Measurements from ENCODE around the gene TBC1D21. TPM values are rescaled to one million over a fixed set of nuclear protein-coding genes. Genes with fewer than 3 reads are reported as not detected.

The TBC1D21 gene
- total RNA-seq, 1 experiment from 2014 or later: not detected

GRCh38 chr15:73866481-73866880 is 6.9 kb upstream of the TBC1D21 start:
- CTCF ChIA-PET: no interaction called here
- Histone ChIP-seq H3K9me3 (ENCODE audit: low read depth, low read length, poor library complexity, severe bottlenecking) (peaks cover 6% of the 10 kb centered on the region), H3K27me3 (replicated peaks; ENCODE audit: insufficient read depth, low read depth, low read length, poor library complexity) (peaks cover 97% of the 10 kb centered on the region), H3K4me1 (ENCODE audit: insufficient read depth, low read length, poor library complexity, severe bottlenecking) (no peaks in the 10 kb centered on the region), H3K27ac (ENCODE audit: low read depth, low read length, poor library complexity, severe bottlenecking) (no peak overlapping the region), H3K36me3 (ENCODE audit: insufficient read depth, low read length, poor library complexity, severe bottlenecking) (no peaks in the 10 kb centered on the region), H3K4me3 (ENCODE audit: low read depth, low read length, poor library complexity, severe bottlenecking) (no peak overlapping the region)
- DNase-seq (ENCODE audit: low spot score): no peak
- BruUV-seq (replicated peaks): no TSS peak
- TF ChIP-seq EZH2 (IDR thresholded peaks at IDR 0.05; ENCODE audit: borderline replicate concordance, low read depth, low read length, poor library complexity, severe bottlenecking): no peak
- TF ChIP-seq, protein P1, sequence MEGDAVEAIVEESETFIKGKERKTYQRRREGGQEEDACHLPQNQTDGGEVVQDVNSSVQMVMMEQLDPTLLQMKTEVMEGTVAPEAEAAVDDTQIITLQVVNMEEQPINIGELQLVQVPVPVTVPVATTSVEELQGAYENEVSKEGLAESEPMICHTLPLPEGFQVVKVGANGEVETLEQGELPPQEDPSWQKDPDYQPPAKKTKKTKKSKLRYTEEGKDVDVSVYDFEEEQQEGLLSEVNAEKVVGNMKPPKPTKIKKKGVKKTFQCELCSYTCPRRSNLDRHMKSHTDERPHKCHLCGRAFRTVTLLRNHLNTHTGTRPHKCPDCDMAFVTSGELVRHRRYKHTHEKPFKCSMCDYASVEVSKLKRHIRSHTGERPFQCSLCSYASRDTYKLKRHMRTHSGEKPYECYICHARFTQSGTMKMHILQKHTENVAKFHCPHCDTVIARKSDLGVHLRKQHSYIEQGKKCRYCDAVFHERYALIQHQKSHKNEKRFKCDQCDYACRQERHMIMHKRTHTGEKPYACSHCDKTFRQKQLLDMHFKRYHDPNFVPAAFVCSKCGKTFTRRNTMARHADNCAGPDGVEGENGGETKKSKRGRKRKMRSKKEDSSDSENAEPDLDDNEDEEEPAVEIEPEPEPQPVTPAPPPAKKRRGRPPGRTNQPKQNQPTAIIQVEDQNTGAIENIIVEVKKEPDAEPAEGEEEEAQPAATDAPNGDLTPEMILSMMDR (conservative IDR thresholded peaks at IDR 0.05; ENCODE audit: low read depth, low read length): no peak
- POLR2A ChIA-PET (ENCODE audit: low non-redundant PET): no interaction called here
- intact Hi-C loops (cut with micrococcal nuclease; ENCODE audit: unreplicated experiment): no loop called here

GRCh38 chr15:73866881-73867410 is 6.4 kb upstream of the TBC1D21 start:
- no peak for DNase-seq (ENCODE audit: low spot score)
- Histone ChIP-seq H3K36me3 (ENCODE audit: insufficient read depth, low read length, poor library complexity, severe bottlenecking) (no peaks in the 10 kb centered on the region), H3K4me3 (ENCODE audit: low read depth, low read length, poor library complexity, severe bottlenecking) (no peak overlapping the region), H3K27ac (ENCODE audit: low read depth, low read length, poor library complexity, severe bottlenecking) (no peak overlapping the region), H3K9me3 (ENCODE audit: low read depth, low read length, poor library complexity, severe bottlenecking) (peaks cover 6% of the 10 kb centered on the region), H3K4me1 (ENCODE audit: insufficient read depth, low read length, poor library complexity, severe bottlenecking) (no peaks in the 10 kb centered on the region), H3K27me3 (replicated peaks; ENCODE audit: insufficient read depth, low read depth, low read length, poor library complexity) (peaks cover 95% of the 10 kb centered on the region)
- intact Hi-C loops (cut with micrococcal nuclease; ENCODE audit: unreplicated experiment): no loop called here
- no TSS peak for BruUV-seq (replicated peaks)
- no peak for TF ChIP-seq EZH2 (IDR thresholded peaks at IDR 0.05; ENCODE audit: borderline replicate concordance, low read depth, low read length, poor library complexity, severe bottlenecking)
- TF ChIP-seq, protein P1 (conservative IDR thresholded peaks at IDR 0.05; ENCODE audit: low read depth, low read length): 0 out of 2 replicates have a peak, but pooled peaks have one; percentile 8
- ChIA-PET CTCF (no interaction called here), POLR2A (ENCODE audit: low non-redundant PET) (no interaction called here)

GRCh38 chr15:73867426-73867825 is 5.9 kb upstream of the TBC1D21 start:
- intact Hi-C loops (cut with micrococcal nuclease; ENCODE audit: unreplicated experiment): no loop called here
- TF ChIP-seq, protein P1 (conservative IDR thresholded peaks at IDR 0.05; ENCODE audit: low read depth, low read length): no peak
- no peak for TF ChIP-seq EZH2 (IDR thresholded peaks at IDR 0.05; ENCODE audit: borderline replicate concordance, low read depth, low read length, poor library complexity, severe bottlenecking)
- ChIA-PET POLR2A (ENCODE audit: low non-redundant PET) (no interaction called here), CTCF (no interaction called here)
- no peak overlapping the region for H3K4me3 ChIP-seq (ENCODE audit: low read depth, low read length, poor library complexity, severe bottlenecking)
- peaks cover 95% of the 10 kb centered on the region for H3K27me3 ChIP-seq (replicated peaks; ENCODE audit: insufficient read depth, low read depth, low read length, poor library complexity)
- H3K9me3 ChIP-seq (ENCODE audit: low read depth, low read length, poor library complexity, severe bottlenecking): peaks cover 6% of the 10 kb centered on the region
- no peak overlapping the region for H3K27ac ChIP-seq (ENCODE audit: low read depth, low read length, poor library complexity, severe bottlenecking)
- H3K4me1 ChIP-seq (ENCODE audit: insufficient read depth, low read length, poor library complexity, severe bottlenecking): no peaks in the 10 kb centered on the region
- no TSS peak for BruUV-seq (replicated peaks)
- H3K36me3 ChIP-seq (ENCODE audit: insufficient read depth, low read length, poor library complexity, severe bottlenecking): no peaks in the 10 kb centered on the region
- no peak for DNase-seq (ENCODE audit: low spot score)

Measured in A673 (cell line).